Gastrocnemius medialis (tissue), 4 donors: ENCODE results near the gene CASS4. TPM values are rescaled to one million over a fixed set of nuclear protein-coding genes. Genes with fewer than 3 reads are reported as not detected.

ENCODE experiments used
- ATAC-seq, 2 donors: fragments of 150-250 bp; one replicate each; pipeline ENCODE4 v1.9.1; 2016
- DNase-seq, 2 donors: peaks; one replicate each; pipeline ENCODE4 v3.0.0-alpha.2; 2019
- H3K27ac ChIP-seq, 4 donors: fragments of 200-600 bp; sonication (generic); 1 replicate in 1 of 4; 2 replicates in 3 of 4; pipeline ENCODE4 v1.5.1; 2016 to 2018; ENCODE audit warnings: mild to moderate bottlenecking in 2 of 4, moderate library complexity in 1 of 4
- H3K27me3 ChIP-seq, 3 donors: fragments of 200-600 bp; sonication (generic) in 2 of 3; 1 replicate in 1 of 3; 2 replicates in 2 of 3; pipeline versions ENCODE4 v1.5.1 to v1.6.0; 2016 to 2019; ENCODE audit warnings: mild to moderate bottlenecking in 1 of 3, moderate library complexity in 1 of 3
- H3K36me3 ChIP-seq, 2 donors: fragments of 200-600 bp; sonication (generic) in 1 of 2; one replicate each; pipeline ENCODE4 v1.5.1; 2017 to 2018
- H3K4me1 ChIP-seq, 2 donors: fragments of 200-600 bp; sonication (generic) in 1 of 2; one replicate each; pipeline ENCODE4 v1.5.1; 2016 to 2017; ENCODE audit warnings: mild to moderate bottlenecking in 2 of 2
- H3K4me3 ChIP-seq, 4 donors: fragments of 200-600 bp; sonication (generic) in 3 of 4; 1 replicate in 1 of 4; 2 replicates in 3 of 4; pipeline ENCODE4 v1.5.1; 2016 to 2019; ENCODE audit warnings: mild to moderate bottlenecking in 2 of 4
- H3K9me3 ChIP-seq, 3 donors: fragments of 200-600 bp; sonication (generic) in 2 of 3; 1 replicate in 1 of 3; 2 replicates in 2 of 3; pipeline ENCODE4 v1.5.1; 2016 to 2019
- POLR2A ChIP-seq, 2 donors: fragments of 450-650 bp; IDR thresholded peaks; one replicate each; pipeline ENCODE4 v1.6.1; 2017; ENCODE audit warnings: antibody characterized with exemption in 2 of 2, mild to moderate bottlenecking in 2 of 2, moderate library complexity in 2 of 2
- in situ Hi-C, 4 donors: fragments of 200-750 bp; cut with MboI; loops; one replicate each; pipeline versions ENCODE4 v1.15.0 to v1.8.0; 2017; ENCODE audit warnings: low sequenced_read_pairs in 4 of 4
- intact Hi-C: fragments of 100-400 bp; cut with DNase I; formaldehyde crosslinking; loops from one replicate; pipeline ENCODE4 v1.15.1; 2023; ENCODE audit warnings: low total_unique reads
- total RNA-seq, 4 donors: library from RNA; depleted of rRNA; stranded (reverse); fragments of >200 nt; gene quantifications; one replicate each; pipeline versions ENCODE4 v1.1.0 to v1.2.3, GENCODE V29; 2016
- TF ChIP-seq, protein P1 (sequence below), 5 experiments: fragments of 450-650 bp in 3 of 5; fragments of 200-600 bp in 2 of 5; sonication (generic) in 2 of 5; IDR thresholded peaks in 4 of 5; conservative IDR thresholded peaks in 1 of 5; 1 replicate in 4 of 5; 2 replicates in 1 of 5; pipeline ENCODE4 v1.5.1; 2016 to 2019; ENCODE audit warnings: antibody characterized with exemption in 5 of 5, mild to moderate bottlenecking in 3 of 5, moderate library complexity in 3 of 5

Gene CASS4
- total RNA-seq, 4 donors from 2014 or later = 0.36 to 0.86 (median 0.72) TPM; not detected in 1

DNA sequence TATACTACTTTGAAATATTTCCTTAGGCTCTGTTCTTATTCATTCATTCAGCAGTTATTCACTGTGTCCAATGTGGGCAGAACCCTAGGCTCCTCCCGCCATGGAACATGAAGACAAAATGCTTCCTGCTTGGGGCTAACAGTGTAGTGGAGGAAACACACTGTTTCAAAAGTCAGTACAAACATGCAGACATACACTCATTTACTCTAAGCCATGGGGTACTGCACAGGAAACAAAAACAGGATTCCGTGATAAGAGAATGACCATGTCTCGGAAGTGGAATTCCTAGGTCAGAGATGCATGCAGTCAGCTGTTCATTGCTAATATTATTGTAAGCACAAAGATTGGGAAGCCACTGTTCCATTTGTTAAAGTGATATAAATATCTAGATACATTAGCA, 94.0 kb downstream of the CASS4 start:
- intact Hi-C loops (no loop called here), in situ Hi-C loops (no loop called here)
- ATAC-seq = no peak
- Histone ChIP-seq H3K9me3 (no peaks in the 10 kb centered on the region), H3K27me3 (no peaks in the 10 kb centered on the region), H3K36me3 (no peaks in the 10 kb centered on the region), H3K27ac (no peak overlapping the region), H3K4me3 (no peak overlapping the region), H3K4me1 (no peaks in the 10 kb centered on the region)
- DNase-seq = no peak
- no peak for TF ChIP-seq POLR2A (IDR thresholded peaks at IDR 0.05)
- TF ChIP-seq, protein P1, sequence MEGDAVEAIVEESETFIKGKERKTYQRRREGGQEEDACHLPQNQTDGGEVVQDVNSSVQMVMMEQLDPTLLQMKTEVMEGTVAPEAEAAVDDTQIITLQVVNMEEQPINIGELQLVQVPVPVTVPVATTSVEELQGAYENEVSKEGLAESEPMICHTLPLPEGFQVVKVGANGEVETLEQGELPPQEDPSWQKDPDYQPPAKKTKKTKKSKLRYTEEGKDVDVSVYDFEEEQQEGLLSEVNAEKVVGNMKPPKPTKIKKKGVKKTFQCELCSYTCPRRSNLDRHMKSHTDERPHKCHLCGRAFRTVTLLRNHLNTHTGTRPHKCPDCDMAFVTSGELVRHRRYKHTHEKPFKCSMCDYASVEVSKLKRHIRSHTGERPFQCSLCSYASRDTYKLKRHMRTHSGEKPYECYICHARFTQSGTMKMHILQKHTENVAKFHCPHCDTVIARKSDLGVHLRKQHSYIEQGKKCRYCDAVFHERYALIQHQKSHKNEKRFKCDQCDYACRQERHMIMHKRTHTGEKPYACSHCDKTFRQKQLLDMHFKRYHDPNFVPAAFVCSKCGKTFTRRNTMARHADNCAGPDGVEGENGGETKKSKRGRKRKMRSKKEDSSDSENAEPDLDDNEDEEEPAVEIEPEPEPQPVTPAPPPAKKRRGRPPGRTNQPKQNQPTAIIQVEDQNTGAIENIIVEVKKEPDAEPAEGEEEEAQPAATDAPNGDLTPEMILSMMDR (IDR thresholded peaks at IDR 0.05 in 4 of 5, conservative IDR thresholded peaks at IDR 0.05 in 1 of 5) = no peak

Other genes starting within 250 kb of the CASS4 start
- gene MC3R, start 163.5 kb upstream of the CASS4 start, total RNA-seq = not detected
- gene FAM210B, start 53.3 kb upstream of the CASS4 start, total RNA-seq = 10 to 100 TPM; 34.5 to 57.2 (median 41.4) TPM
- 10 to 100 TPM in 1 of 4 donors, 1 to 10 TPM in 3; 1.6 to 11.3 (median 4.6) TPM for gene AURKA, start 20.0 kb upstream of the CASS4 start, total RNA-seq
- gene CSTF1, start 19.6 kb upstream of the CASS4 start, total RNA-seq = 10 to 100 TPM; 14.2 to 23.2 (median 18.9) TPM
- gene RTF2, start 56.4 kb downstream of the CASS4 start, total RNA-seq = 10 to 100 TPM; 69.1 to 88.8 (median 77.5) TPM
- not detected for gene FAM209A, start 112.5 kb downstream of the CASS4 start, total RNA-seq
- gene FAM209B, start 121.0 kb downstream of the CASS4 start, total RNA-seq = not detected
- under 1 TPM in 2 of 4 donors, not detected in 2; 0.11 to 0.13 TPM for gene TFAP2C, start 217.0 kb downstream of the CASS4 start, total RNA-seq